Kidney glomerular epithelial cell (primary cell): ENCODE results near the gene RAB38.

Experiments used
- DNase-seq: peaks from one replicate; lab custom pipeline; 2025; lab: John Stamatoyannopoulos, UW

RAB38 gene

GRCh38 chr11:88174709-88175568, at the start of gene RAB38:
Gene RAB38 (minus strand): TSS chr11:88175443. CDS start chr11:88175384, 59 bp downstream.
- DNase-seq, result peak; percentile 70

GRCh38 chr11:88213406-88213805, 38.2 kb upstream of the RAB38 start:
- DNase-seq, result no peak

- no peak for DNase-seq
Observed at GRCh38 chr11:88212300-88212699, 37.1 kb upstream of the RAB38 start.

GRCh38 chr11:88208745-88209144, 33.5 kb upstream of the RAB38 start:
- DNase-seq, result no peak

- DNase-seq, result no peak
Observed at GRCh38 chr11:88206751-88207150, 31.5 kb upstream of the RAB38 start.

GRCh38 chr11:88204353-88204752, 29.1 kb upstream of the RAB38 start:
- DNase-seq, result no peak

GRCh38 chr11:88203604-88204003, 28.4 kb upstream of the RAB38 start:
- DNase-seq, result no peak

- no peak for DNase-seq
Observed at GRCh38 chr11:88202498-88202897, 27.3 kb upstream of the RAB38 start.

GRCh38 chr11:88196393-88196792, 21.1 kb upstream of the RAB38 start:
- no peak for DNase-seq

- no peak for DNase-seq
Observed at GRCh38 chr11:88195908-88196307, 20.7 kb upstream of the RAB38 start.

- DNase-seq, result no peak
Observed at GRCh38 chr11:88194990-88195389, 19.7 kb upstream of the RAB38 start.

GRCh38 chr11:88193278-88193677, 18.0 kb upstream of the RAB38 start:
- peak; percentile 31 for DNase-seq

GRCh38 chr11:88188932-88189253, 13.7 kb upstream of the RAB38 start:
- DNase-seq, result peak; percentile 74

GRCh38 chr11:88188251-88188931, 13.1 kb upstream of the RAB38 start:
- DNase-seq, result peak; percentile 74

- DNase-seq, result no peak
Observed at GRCh38 chr11:88183233-88183632, 8.0 kb upstream of the RAB38 start.

GRCh38 chr11:88181776-88182175, 6.5 kb upstream of the RAB38 start:
- no peak for DNase-seq

- DNase-seq, result no peak
Observed at GRCh38 chr11:88179971-88180629, 4.9 kb upstream of the RAB38 start.

- peak; percentile 94 for DNase-seq
Observed at GRCh38 chr11:88179141-88179540, 3.9 kb upstream of the RAB38 start.

- peak; percentile 7 for DNase-seq
Observed at GRCh38 chr11:88178191-88178590, 2.9 kb upstream of the RAB38 start.

- no peak for DNase-seq
Observed at GRCh38 chr11:88175569-88176075, 379 bp upstream of the RAB38 start.

- no peak for DNase-seq
Observed at GRCh38 chr11:88173956-88174355, 1.3 kb downstream of the RAB38 start.

- no peak for DNase-seq
Observed at GRCh38 chr11:88171982-88172381, 3.3 kb downstream of the RAB38 start.

- no peak for DNase-seq
Observed at GRCh38 chr11:88170673-88171072, 4.6 kb downstream of the RAB38 start.
